PC-9 (cell line): ENCODE data around the gene CLIC1. TPM values are rescaled to one million over a fixed set of nuclear protein-coding genes. Genes with fewer than 3 reads are reported as not detected.

Source experiments
- BruUV-seq: library from RNA; stranded (reverse); fragments of 400-500 nt; replicated peaks from 2 replicates; lab custom pipeline; 2021; lab: Mats Ljungman, UMichigan
- CTCF ChIA-PET: fragments of 300-600 bp; sonication (Branson Sonifier 250); formaldehyde crosslinking; loops from one replicate; lab custom pipeline; 2022; ENCODE audit warnings: antibody characterized with exemption; lab: Charles Lee
- POLR2A ChIA-PET: fragments of 300-600 bp; sonication (Branson Sonifier 250); formaldehyde crosslinking; loops from one replicate; lab custom pipeline; 2022; ENCODE audit warnings: antibody characterized with exemption; ENCODE audit not compliant: unreplicated experiment; lab: Charles Lee
- DNase-seq, 2 experiments: peaks; one replicate each; pipeline versions ENCODE4 v3.0.0 to v3.0.0-alpha.2; 2015 to 2022; ENCODE audit warnings: mixed read lengths in 1 of 2
- H2AFZ ChIP-seq: fragments of 200-600 bp; sonication (generic); 2 replicates; pipeline ENCODE4 v1.8.1; 2017; ENCODE audit warnings: antibody characterized with exemption
- H3F3A ChIP-seq: fragments of 200-600 bp; sonication (generic); 2 replicates; pipeline ENCODE4 v1.8.1; 2017; ENCODE audit warnings: antibody characterized with exemption, mild to moderate bottlenecking, low read depth; ENCODE audit not compliant: insufficient read depth
- H3K27ac ChIP-seq: fragments of 200-600 bp; sonication (generic); 2 replicates; pipeline ENCODE4 v1.6.1; 2016; ENCODE audit warnings: mixed run types
- H3K27me3 ChIP-seq: fragments of 200-600 bp; sonication (generic); 2 replicates; pipeline ENCODE4 v1.6.1; 2016; ENCODE audit warnings: low read depth, mixed run types; ENCODE audit not compliant: insufficient read depth
- H3K36me3 ChIP-seq: fragments of 200-600 bp; sonication (generic); 2 replicates; pipeline ENCODE4 v1.6.1; 2016; ENCODE audit warnings: low read depth, mixed run types
- H3K4me1 ChIP-seq: fragments of 200-600 bp; sonication (generic); replicated peaks from 2 replicates; pipeline ENCODE4 v1.6.1; 2016; ENCODE audit warnings: mixed run types; ENCODE audit not compliant: insufficient read depth
- H3K4me2 ChIP-seq: fragments of 200-600 bp; sonication (generic); 2 replicates; pipeline ENCODE4 v1.6.1; 2017; ENCODE audit warnings: mixed run types
- H3K4me3 ChIP-seq: fragments of 200-600 bp; sonication (generic); 2 replicates; pipeline ENCODE4 v1.6.1; 2016; ENCODE audit warnings: mixed run types
- H3K79me2 ChIP-seq: fragments of 200-600 bp; sonication (generic); 2 replicates; pipeline ENCODE4 v1.6.1; 2017; ENCODE audit warnings: low read depth, mixed run types
- H3K9me2 ChIP-seq: fragments of 200-600 bp; sonication (generic); 2 replicates; pipeline ENCODE4 v1.8.1; 2017; ENCODE audit warnings: mild to moderate bottlenecking; ENCODE audit not compliant: insufficient read depth
- H3K9me3 ChIP-seq: fragments of 200-600 bp; sonication (generic); 2 replicates; pipeline ENCODE4 v1.8.1; 2016; ENCODE audit warnings: low read depth; ENCODE audit not compliant: insufficient read depth
- H4K20me1 ChIP-seq: fragments of 200-600 bp; sonication (generic); 2 replicates; pipeline ENCODE4 v1.8.1; 2017; ENCODE audit not compliant: insufficient read depth
- CTCF ChIP-seq: fragments of 200-600 bp; sonication (generic); conservative IDR thresholded peaks from 2 replicates; pipeline ENCODE4 v1.6.1; 2017; ENCODE audit warnings: mixed run types, antibody characterized with exemption, mild to moderate bottlenecking, moderate library complexity
- EZH2 ChIP-seq: fragments of 200-600 bp; sonication (generic); IDR thresholded peaks from 2 replicates; pipeline ENCODE4 v1.8.0; 2017; ENCODE audit warnings: antibody characterized with exemption, low read depth
- intact Hi-C: fragments of 100-400 bp; cut with micrococcal nuclease; formaldehyde crosslinking; loops from one replicate; pipeline ENCODE4 v1.10.0; 2022; ENCODE audit not compliant: unreplicated experiment
- total RNA-seq: library from RNA; stranded (reverse); gene quantifications from 2 replicates; pipeline ENCODE4 v1.2.3, GENCODE V29; 2021

The CLIC1 gene
- total RNA-seq, 1 experiment from 2014 or later, result 599 TPM

DNA sequence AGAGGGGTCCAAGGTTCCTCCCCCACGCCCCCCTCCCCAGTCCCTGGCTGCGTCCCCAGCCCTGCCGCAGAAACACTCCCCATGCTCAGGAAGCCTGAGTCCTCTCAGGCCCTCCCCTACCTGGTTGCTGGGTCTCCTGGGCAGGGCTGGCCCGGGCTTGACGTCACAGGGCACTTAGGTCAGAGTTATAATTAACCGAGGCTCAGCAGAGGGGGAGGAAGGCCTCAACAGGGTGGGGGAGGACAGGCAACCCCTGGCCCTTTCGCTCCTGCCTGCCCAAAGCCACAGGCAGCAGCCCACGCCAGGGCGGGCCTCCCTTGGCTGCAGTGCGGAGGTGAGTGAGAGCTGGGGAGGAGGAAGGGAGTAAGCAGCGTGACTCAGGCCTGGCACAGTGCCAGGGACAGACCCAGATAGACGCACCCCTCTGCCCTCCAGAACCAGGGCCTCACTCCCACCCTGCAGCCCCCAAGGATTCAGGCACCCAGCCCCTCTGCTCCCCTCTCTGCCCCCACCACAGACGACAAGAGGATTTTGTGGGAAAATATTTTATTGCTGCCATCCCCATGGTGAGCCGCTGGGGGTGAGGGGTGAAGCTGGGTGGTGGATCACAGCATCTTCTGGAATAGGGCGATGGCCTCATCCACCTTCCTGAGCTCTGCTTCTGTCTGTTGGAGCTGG, 40.8 kb upstream of the CLIC1 start, which contains the start of gene VWA7:
Gene VWA7, minus strand, starts transcription at position 340 of the 678 bp plus-strand sequence. CDS start 549 bp downstream, outside the sequence.
- intact Hi-C loops, result loop anchor here (2.0 to 10.0 kb wide), 3 partner anchors 18 to 178 kb away; partner anchors contain the start of genes HSPA1A, HSPA1L, NELFE and SKIC2
- peak within 1 kb of the TSS; percentile 76 for H3K4me2 ChIP-seq
- H2AFZ ChIP-seq, result no peak within 1 kb of the TSS
- ChIA-PET CTCF (interaction anchor here (0.6 kb wide), 2 partner anchors 10 to 38 kb away, joined by 3 to 4 read pairs; no protein-coding TSS in a partner anchor), POLR2A (interaction anchor here (0.5 to 0.9 kb wide), 3 partner anchors 14 to 124 kb away, joined by 3 read pairs; no protein-coding TSS in a partner anchor)
- H3K4me3 ChIP-seq, result peak within 1 kb of the TSS; percentile 40; the same call in 1 of the 2 replicates
- peaks cover 6% of the 10 kb centered on the region; the same call in 1 of the 2 replicates for H3K36me3 ChIP-seq
- TF ChIP-seq EZH2 (no peak), CTCF (no peak)
- no peaks in the 10 kb centered on the region for H4K20me1 ChIP-seq
- H3F3A ChIP-seq, result peaks cover 31% of the 10 kb centered on the region; the same call in 1 of the 2 replicates
- H3K27me3 ChIP-seq, result no peaks in the 10 kb centered on the region
- peaks cover 31% of the 10 kb centered on the region for H3K4me1 ChIP-seq
- H3K27ac ChIP-seq, result peak within 1 kb of the TSS; percentile 58
- no TSS peak for BruUV-seq
- H3K79me2 ChIP-seq, result no peaks in the 10 kb centered on the region
- H3K9me2 ChIP-seq, result no peaks in the 10 kb centered on the region
- DNase-seq, result peak; percentile 76 to 89
- no peaks in the 10 kb centered on the region for H3K9me3 ChIP-seq

DNA sequence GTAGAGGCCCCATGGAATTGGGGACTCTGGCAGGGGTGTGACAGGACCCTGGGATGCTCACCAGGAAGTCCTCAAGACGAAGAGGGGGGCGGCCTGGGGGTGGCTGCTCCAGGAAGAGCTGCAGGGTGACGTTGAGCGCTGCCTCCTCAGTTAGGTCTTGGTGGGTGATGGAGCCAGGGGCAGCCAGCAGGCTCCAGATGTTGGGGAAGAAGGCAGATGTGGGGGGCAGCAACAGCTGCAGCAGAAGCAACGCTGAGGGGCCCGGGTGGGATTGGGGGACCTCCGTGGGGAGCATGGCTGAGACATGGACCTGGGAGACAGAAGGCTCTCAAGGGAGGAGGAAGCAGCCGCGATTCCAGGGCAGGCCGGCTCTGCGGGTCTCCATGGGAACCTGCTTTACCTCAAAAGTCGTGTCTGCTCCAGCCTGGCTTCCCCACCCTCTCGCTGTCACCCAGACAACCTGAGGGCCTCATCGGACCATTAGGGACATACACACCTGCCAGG, 40.2 kb upstream of the CLIC1 start:
- no peak overlapping the region for H2AFZ ChIP-seq
- H3K9me2 ChIP-seq, result no peaks in the 10 kb centered on the region
- H3K4me1 ChIP-seq, result peaks cover 31% of the 10 kb centered on the region
- no peaks in the 10 kb centered on the region for H4K20me1 ChIP-seq
- intact Hi-C loops, result loop anchor here (2.0 to 10.0 kb wide), 3 partner anchors 18 to 178 kb away; partner anchors contain the start of genes HSPA1A, HSPA1L, NELFE and SKIC2
- peaks cover 6% of the 10 kb centered on the region; the same call in 1 of the 2 replicates for H3K36me3 ChIP-seq
- H3F3A ChIP-seq, result peaks cover 31% of the 10 kb centered on the region; the same call in 1 of the 2 replicates
- H3K27ac ChIP-seq, result peak overlapping the region; percentile 58
- peak overlapping the region; percentile 40; the same call in 1 of the 2 replicates for H3K4me3 ChIP-seq
- ChIA-PET CTCF (no interaction called here), POLR2A (interaction anchor here (0.6 kb wide), 1 partner anchor 74 kb away, joined by 5 read pairs; no protein-coding TSS in a partner anchor)
- no peak for TF ChIP-seq EZH2
- TF ChIP-seq CTCF, result no peak
- no peak for DNase-seq
- no peaks in the 10 kb centered on the region for H3K27me3 ChIP-seq
- H3K79me2 ChIP-seq, result no peaks in the 10 kb centered on the region
- TSS peak; percentile 66 for BruUV-seq
- peak overlapping the region; percentile 76 for H3K4me2 ChIP-seq
- H3K9me3 ChIP-seq, result no peaks in the 10 kb centered on the region
